Measurements from ENCODE around the gene WDR54.
"Not testable (repeated sequence)": the region's sequence is repeated elsewhere in the genome, so short reads cannot be mapped to it uniquely, and the experiment has no call there.

The WDR54 gene

GRCh38 chr2:74429487-74430451 is 8.2 kb downstream of the WDR54 start:
- DNase-seq (ENCODE audit: low read depth), result no peak

DNA sequence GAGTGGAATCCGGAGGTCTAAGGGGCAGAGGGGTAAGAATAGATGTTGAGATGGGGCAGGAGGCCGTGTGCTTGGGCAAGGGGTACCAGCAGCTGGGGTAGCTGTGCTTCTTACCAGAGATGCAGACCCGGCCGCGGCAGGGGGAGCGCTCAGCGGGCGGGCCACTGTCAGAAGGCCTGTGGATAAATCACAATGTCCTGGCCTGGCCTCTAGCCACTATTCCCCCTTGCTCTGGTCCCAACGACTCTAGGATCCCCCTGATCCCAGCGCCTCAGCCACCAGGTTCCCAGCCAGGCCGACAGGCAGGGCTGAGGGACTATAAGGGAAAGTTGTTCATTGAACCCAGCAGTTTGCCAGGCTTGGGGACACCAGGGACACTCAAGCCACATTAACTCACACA is 9.0 kb downstream of the WDR54 start:
- DNase-seq (ENCODE audit: low read depth), result no peak

DNA sequence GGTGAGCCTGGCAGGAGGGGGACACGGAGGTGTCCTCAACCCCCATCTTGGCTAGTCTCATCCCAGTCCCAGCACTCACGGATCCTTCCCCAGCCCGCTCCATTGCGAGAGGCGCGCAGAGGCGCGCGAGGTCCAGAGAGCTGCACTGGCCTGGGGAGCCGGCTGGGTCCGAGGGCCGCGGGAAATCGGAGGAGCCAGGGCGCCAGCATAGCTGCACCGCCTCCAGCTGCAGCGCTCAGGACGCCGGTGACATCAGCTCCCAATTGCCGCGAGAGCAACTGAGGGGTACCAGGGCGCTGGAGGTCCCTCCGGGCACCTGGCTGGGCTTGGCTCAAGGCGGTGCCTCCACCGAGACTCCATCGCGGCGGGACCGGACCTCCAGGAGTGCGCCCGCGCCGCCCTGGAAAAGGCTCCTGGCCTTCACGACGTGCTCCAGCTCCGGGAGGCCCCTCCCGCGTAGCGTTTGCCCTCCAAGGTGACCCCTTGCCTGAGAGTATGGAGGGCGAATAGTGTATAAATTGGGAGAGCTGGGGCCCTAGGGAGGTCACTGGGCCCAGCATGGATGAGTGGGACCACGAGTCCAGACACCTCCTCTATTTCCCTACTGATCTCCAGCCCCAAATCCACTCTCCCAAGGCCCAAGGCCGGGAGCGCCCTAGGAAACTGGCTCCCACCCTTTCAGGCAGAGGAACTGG is 14.7 kb downstream of the WDR54 start:
- no peak for DNase-seq (ENCODE audit: low read depth)

DNA sequence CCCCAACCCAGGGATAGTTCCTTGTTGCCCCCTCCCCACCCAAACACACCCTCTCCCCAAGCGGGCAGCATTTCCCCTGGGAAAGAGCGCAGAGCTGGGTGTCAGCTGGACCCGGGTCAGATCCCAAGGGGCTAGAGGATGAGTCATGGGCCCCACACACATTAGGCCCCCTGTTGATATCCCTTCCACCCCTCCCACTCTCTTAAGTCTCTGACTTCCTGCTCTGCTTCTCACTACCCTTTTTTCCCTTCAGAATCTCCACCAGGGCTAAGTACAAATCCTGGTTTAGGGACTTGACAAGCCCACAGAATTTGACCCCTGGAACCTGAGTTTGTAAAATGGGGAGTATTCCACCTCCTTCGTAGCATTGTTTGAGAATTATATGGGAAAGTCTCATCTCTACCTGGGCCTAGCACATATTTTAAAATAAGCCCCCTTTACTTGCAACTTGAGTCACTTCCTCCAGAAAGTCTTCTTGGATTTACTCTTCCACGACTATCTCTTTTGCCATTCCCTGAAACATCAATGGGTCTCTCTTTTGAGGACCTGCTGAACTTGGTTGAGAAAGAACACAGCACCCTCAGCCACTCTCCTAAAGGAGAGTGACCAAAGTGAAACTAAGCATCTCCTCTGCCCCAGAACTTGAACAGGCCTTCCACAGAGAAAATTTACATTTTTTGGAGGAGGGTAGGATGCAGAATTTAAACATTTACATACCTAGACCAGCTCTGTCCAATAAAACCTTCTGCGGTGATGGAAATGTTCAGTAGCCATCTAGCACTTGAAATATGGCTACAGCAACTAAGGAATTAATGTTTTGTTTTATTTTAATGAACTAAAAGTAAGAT is 15.5 kb downstream of the WDR54 start:
- no peak for DNase-seq (ENCODE audit: low read depth)

DNA sequence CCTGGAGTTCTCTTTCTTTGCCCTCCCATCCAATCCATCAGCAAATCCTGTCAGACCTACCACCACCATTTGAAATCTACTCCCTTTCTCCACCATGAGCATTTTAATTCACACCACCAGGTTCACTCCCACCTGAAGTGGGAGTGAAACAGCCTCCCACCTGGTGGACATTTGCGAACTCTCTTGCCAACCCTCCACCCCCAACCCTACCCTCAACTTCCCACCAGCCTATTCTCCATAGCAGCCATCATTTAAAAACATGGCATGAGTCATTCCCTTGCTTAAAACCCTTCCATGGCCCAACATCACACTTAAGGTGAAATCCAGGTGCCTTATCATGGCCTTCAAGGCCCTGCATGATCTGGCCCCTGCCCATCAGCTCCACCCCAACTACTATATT is 16.7 kb downstream of the WDR54 start:
- DNase-seq (ENCODE audit: low read depth), result no peak

GRCh38 chr2:74439373-74439772 is 17.8 kb downstream of the WDR54 start:
- no peak for DNase-seq (ENCODE audit: low read depth)

- DNase-seq (ENCODE audit: low read depth), result no peak
These were observed 18.4 kb downstream of the WDR54 start for GRCh38 chr2:74439803-74440377.

DNA sequence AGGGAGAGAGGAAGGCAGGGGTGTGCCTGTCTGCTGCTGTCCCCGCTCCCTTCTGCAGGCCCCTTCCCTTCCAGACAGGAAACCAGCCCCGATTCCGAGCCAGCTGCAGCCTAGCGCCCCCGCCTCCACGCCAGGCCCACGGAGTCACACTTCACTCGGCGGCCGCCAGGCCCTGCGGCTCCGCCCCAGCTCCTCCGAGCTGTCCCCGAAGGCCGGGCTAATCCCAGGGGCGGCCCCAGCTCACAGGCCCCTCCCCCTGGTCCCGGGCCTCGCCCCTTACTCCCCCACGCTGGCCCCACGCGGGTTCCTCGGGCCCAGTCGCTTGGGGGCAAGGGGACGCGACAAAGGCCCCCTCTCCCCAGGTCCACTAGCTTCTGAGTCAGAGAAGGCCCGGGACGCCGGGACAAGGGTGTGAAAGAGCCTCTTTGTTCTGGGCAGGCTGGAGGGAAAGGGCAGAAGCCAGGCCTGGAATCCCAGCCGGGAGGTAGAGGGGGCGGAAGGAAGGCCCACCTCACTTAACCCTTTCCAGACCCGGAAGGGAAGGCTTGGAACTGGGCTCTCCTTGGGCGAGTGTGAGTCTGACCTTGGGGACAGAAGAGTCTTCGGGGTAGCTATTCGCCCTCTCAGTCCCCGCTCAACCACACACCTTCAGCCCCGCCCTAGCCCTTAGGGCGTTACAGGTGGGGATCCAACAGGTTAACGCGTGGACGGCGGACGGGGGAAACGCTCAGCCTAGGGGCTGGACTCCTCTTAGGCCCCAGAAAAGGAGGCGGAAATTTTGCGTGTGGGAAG is 19.0 kb downstream of the WDR54 start:
- no peak for DNase-seq (ENCODE audit: low read depth)

DNA sequence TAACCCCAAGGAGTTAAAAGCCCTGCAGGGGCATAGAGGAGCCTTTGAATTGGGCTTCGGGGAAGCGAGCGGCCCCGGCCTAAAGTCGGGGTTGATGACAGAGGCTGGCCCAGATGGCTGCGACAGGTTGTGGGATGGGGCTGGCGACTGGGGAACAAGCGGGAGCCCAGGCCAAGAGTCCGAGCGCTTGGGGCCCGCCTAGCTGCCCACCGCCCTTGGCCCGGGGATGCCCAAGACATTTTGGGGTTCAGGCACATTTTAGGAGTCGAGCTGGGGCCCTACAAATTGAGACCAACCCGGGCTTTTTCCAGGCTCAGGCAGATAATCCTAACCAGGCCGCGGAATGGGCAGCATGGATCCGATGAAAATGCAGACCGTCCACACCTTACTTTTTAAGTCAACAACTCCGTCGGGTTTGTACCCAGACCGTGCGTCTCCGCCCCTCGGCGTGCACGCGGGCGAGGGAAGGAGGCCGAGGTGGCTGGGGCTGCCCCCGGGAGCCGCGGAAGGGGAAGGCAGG is 19.7 kb downstream of the WDR54 start:
- DNase-seq (ENCODE audit: low read depth), result no peak

GRCh38 chr2:74441690-74442482 is 20.4 kb downstream of the WDR54 start, which contains the start of gene RTKN:
TSS of gene RTKN (minus strand) at chr2:74441937. CDS start at chr2:74441816, 121 bp downstream.
- DNase-seq (ENCODE audit: low read depth), result no peak

DNA sequence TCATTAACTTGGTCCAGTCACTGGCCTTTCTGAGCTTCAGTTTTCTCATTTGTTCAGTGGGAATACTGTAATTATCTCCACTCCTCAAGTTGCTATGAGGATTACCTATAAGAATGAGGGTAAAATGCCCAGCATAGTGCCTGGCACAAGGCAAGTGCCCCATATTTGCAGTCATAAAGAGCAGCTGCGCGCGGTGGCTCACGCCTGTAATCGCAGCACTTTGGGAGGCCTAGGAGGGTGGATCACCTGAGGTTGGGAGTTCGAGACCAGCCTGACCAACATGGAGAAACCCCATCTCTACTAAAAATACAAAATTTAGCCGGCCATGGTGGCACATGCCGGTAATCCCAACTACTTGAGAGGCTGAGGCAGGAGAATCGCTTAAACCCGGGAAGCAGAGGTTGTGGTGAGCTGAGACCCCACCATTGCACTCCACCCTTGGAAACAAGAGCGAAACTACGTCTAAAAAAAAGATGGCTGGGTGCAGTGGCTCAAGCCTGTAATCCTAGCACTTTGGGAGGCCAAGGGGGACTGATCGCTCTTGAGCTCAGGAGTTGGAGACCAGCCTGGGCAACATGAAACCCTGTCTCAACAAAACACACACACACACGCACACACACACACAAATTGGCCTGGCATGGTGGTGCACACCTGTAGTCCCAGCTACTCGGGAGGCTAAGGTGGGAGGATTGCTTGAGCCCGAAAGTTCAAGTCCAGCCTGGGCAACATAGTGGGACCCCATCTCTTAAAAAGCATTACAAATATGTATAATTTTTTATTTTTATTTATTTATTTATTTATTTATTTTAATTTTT is 21.2 kb downstream of the WDR54 start:
- not testable (repeated sequence) for DNase-seq (ENCODE audit: low read depth)

- DNase-seq (ENCODE audit: low read depth), result no peak
These were observed 23.2 kb downstream of the WDR54 start for GRCh38 chr2:74444498-74445318.

DNA sequence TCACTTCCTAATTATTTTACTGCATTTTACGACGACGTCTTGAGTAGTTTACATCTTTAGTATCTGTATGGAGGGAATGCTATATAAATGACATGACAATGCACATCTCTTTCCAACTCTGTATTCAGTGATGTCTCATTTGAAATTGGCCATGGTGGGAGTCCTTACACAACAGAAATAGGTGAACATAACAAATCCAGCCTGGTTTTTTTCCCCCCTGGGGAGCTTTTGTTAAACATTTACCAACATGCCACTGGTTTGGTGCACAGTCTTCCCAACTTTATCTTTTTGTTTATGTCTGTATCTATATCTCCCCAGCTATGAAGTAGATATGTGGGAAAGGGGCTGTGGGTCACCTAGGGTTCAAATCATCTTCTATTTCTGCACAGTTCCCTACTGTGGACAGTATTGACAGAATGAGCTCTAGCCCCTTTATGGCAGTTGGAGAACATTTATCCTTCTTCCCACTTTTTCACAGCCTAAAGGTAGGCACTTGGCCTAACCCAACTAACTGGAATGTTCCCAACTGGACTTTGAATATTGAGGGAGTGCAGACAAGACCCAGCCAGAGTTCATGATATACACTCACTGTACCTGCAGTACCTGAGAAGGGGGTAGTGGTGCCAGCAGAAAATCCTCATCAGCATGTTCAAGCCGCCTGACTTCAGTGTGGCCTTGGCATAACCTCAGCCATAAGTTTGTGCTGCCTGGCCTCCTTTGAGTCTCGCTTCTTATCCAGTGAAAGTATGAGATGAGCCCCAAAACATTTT is 25.9 kb downstream of the WDR54 start:
- no peak for DNase-seq (ENCODE audit: low read depth)

DNA sequence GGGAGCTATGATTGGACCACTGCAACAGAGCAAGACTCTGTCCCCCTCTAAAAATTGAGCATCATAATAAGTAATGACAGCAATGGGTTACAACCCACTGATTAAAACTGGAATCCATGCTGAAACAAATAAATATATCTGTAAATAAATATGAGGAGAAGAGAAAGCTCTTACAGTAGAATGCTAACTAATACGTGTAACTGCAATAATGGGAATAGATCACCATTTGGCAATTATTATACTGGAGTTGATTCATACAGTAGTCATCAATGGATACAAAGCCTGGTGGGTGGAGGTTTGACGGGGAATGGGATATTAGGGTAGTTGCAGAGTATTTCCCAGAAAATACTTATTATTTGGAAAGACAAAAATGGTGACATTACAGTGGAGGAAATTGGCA is 27.2 kb downstream of the WDR54 start:
- no peak for DNase-seq (ENCODE audit: low read depth)

DNA sequence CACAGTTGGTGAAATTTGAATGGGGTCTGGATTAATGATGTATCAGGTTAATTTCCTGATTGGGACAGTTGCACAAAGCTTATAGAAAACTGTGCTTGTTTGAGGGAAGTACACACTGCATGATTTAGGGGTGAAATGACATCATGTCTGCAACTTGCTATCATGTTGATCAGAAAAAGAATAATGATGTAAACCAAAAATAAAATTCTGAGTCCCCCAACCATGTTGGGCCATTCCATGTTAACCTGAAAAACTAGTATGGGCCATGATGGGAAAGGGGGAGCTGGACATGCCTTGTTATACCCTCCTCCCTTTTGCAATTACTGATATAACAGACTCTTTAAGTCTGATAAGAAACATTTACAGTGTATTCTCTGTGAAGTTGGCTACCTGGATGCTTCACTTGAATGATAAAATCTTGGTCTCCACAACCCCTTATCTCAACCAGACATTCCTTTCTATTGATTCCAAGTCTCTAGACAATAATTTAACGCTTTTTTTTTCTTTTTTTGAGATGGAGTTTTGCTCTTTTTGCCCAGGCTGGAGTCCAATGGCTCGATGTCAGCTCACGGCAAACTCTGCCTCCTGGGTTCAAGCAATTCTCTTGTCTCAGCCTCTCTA is 29.1 kb downstream of the WDR54 start:
- DNase-seq (ENCODE audit: low read depth), result no peak

DNA sequence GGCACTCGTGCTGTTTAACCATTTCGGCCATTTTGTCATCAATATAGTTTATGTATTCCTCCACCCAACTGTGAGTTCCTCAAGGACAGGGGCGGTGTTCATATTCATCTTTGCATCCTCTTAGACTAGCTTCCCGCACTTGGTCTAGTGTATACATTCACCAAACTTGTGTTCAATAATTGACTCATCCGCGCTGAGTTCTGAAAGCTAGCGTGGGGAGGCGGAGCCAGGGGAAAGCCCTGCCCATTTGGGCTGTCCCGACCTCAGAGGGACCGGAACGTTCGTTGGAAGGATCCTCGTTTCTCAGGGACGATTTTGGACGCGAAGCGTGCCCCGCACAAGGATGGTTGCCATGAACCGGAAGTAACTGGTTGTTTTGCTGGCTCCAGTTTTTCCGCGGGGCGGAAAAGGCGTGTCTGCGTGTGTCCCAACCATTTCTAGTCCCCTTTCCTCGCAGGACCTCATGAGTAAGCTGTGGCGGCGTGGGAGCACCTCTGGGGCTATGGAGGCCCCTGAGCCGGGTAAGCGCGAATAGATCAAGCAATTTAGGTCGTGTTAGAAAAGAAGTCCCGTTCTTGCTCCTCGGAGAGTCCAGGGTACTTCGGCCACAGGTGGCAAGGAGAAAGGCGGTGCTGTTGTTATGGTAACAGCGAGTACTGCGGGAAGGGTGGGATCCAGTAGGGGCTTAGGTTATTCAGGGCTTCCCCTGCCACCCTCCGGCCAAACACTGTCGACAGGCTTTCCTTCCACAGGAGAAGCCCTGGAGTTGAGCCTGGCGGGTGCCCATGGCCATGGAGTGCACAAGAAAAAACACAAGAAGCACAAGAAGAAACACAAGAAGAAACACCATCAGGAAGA is 33.4 kb downstream of the WDR54 start, which contains the start of gene INO80B:
INO80B (plus strand) TSS at position 434 of the 858 bp plus-strand sequence; CDS start at position 464, 30 bp downstream.
- peak; percentile 94 for DNase-seq (ENCODE audit: low read depth)
